Measurements from ENCODE around the gene TXLNG. TPM values are rescaled to one million over a fixed set of nuclear protein-coding genes. Genes with fewer than 3 reads are reported as not detected.

The TXLNG gene
- total RNA-seq, 1 donor from 2014 or later = 25.4 TPM

DNA sequence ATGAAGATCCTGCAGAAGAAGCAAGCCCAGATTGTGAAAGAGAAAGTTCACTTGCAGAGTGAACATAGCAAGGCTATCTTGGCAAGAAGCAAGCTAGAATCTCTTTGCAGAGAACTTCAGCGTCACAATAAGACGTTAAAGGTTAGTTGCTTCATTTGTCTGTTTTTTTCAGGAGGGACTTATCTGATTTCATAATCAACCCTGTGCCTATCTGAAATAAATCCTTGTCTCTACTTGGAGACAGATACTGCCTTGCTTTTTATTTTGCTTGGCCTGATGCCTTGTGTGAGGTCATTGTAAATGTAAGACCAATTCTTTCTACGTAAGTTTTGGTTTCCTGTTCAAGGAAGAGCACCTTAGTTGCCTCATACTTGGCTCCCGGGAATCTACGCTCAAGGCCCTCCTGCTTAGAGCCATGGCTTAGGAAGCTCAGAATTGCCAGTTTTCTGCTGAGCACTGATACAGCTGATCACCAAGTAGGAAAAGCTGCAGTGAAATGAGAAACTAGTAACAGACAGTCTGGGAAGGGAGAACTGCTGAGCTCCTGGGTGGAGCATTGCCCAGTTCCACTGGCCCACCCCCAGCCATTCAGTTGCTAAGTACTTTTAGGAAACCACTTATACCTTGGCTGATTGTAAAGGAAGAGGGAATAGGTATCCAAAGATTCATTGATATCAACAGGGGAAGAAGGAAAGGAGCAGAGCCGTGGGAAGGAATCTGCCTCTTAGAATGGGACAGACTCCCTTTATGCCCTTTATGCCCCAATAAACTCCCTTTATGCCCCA is 42.0 kb downstream of the TXLNG start:
- no peaks in the 10 kb centered on the region for H3K27me3 Mint-ChIP-seq (ENCODE audit: low read depth)
- no peak overlapping the region for H3K4me3 Mint-ChIP-seq
- H3K9me3 Mint-ChIP-seq = no peaks in the 10 kb centered on the region
- TF ChIP-seq, protein P1, sequence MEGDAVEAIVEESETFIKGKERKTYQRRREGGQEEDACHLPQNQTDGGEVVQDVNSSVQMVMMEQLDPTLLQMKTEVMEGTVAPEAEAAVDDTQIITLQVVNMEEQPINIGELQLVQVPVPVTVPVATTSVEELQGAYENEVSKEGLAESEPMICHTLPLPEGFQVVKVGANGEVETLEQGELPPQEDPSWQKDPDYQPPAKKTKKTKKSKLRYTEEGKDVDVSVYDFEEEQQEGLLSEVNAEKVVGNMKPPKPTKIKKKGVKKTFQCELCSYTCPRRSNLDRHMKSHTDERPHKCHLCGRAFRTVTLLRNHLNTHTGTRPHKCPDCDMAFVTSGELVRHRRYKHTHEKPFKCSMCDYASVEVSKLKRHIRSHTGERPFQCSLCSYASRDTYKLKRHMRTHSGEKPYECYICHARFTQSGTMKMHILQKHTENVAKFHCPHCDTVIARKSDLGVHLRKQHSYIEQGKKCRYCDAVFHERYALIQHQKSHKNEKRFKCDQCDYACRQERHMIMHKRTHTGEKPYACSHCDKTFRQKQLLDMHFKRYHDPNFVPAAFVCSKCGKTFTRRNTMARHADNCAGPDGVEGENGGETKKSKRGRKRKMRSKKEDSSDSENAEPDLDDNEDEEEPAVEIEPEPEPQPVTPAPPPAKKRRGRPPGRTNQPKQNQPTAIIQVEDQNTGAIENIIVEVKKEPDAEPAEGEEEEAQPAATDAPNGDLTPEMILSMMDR (IDR thresholded peaks at IDR 0.05; ENCODE audit: unreplicated experiment) = no peak
- peaks cover 11% of the 10 kb centered on the region for H3K36me3 Mint-ChIP-seq
- peak overlapping the region; percentile 98 for H3K27ac Mint-ChIP-seq
- peaks cover 50% of the 10 kb centered on the region for H3K4me1 Mint-ChIP-seq
- DNase-seq (ENCODE audit: low spot score in 2 of 2, unreplicated experiment in 2 of 2) = no peak

DNA sequence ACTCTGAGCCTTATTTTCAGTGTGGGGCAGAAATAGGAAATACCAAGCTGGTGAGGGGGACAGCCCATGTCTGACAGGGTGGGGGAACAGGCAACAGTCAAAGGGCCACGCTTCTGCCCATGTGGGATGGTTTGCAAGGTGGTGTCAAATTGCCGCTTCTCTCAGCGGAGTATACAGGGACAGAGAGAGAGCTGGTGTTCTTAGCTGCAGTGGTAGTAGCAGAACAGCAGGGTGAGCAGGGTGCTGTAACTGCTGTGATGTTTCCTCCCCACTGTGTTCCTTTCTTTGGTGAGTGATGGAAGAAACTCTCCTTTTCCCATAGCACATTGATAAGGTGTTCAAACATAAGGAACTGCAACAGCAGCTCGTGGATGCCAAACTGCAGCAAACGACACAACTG is 46.0 kb downstream of the TXLNG start:
- Mint-ChIP-seq H3K4me3 (no peak overlapping the region), H3K27me3 (ENCODE audit: low read depth) (no peaks in the 10 kb centered on the region), H3K9me3 (no peaks in the 10 kb centered on the region), H3K4me1 (peaks cover 74% of the 10 kb centered on the region), H3K36me3 (peaks cover 15% of the 10 kb centered on the region), H3K27ac (peak overlapping the region; percentile 76)
- TF ChIP-seq, protein P1 (IDR thresholded peaks at IDR 0.05; ENCODE audit: unreplicated experiment) = no peak
- DNase-seq (ENCODE audit: low spot score in 2 of 2, unreplicated experiment in 2 of 2) = no peak

DNA sequence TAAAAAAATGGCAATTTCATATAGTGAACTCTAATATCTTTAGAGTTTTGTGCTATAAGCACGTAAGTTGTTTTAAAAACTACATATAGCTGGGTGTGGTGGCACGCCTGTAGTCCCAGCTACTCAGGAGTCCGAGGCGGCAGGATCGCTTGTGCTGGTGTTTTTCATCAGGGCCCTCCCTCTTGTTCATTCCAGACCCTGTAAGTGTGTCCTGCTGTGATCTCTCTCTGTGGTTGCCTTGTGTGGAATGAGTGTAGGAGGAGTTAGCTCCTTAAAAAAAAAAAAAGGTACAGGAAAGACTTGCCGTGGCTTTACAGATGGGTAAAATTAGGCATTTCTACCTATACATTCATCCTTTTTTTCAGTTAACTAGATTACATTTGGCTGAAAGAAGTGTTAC is 48.5 kb downstream of the TXLNG start:
- Mint-ChIP-seq H3K36me3 (peaks cover 16% of the 10 kb centered on the region), H3K27me3 (ENCODE audit: low read depth) (no peaks in the 10 kb centered on the region), H3K27ac (peak overlapping the region; percentile 60), H3K4me3 (no peak overlapping the region), H3K9me3 (no peaks in the 10 kb centered on the region), H3K4me1 (peaks cover 73% of the 10 kb centered on the region)
- DNase-seq (ENCODE audit: low spot score in 2 of 2, unreplicated experiment in 2 of 2) = no peak
- TF ChIP-seq, protein P1 (IDR thresholded peaks at IDR 0.05; ENCODE audit: unreplicated experiment) = no peak

DNA sequence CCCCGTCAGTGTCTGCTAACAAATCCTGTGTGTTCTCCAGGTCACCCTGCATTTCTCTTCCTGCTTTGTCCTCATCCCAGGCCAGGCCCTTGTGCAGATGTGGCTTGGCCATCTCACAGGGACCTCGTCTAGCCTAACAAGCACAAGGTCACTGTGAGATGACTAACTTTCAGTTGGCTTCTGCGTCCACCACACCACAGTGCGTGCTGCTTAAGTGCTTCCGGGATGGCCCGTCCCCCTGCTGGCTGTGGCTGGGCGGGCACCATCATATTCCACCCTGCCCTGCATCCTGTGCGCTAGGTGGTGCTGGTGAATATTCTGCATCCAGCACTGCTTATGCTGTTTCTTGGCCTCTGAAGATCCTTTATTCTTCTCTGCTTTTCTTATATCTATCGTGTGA is 50.1 kb downstream of the TXLNG start:
- TF ChIP-seq, protein P1 (IDR thresholded peaks at IDR 0.05; ENCODE audit: unreplicated experiment) = peak; percentile 35
- no peak overlapping the region for H3K4me3 Mint-ChIP-seq
- peak overlapping the region; percentile 55 for H3K27ac Mint-ChIP-seq
- H3K4me1 Mint-ChIP-seq = peaks cover 82% of the 10 kb centered on the region
- DNase-seq (ENCODE audit: low spot score in 2 of 2, unreplicated experiment in 2 of 2) = no peak
- H3K27me3 Mint-ChIP-seq (ENCODE audit: low read depth) = no peaks in the 10 kb centered on the region
- peaks cover 20% of the 10 kb centered on the region for H3K36me3 Mint-ChIP-seq
- no peaks in the 10 kb centered on the region for H3K9me3 Mint-ChIP-seq

DNA sequence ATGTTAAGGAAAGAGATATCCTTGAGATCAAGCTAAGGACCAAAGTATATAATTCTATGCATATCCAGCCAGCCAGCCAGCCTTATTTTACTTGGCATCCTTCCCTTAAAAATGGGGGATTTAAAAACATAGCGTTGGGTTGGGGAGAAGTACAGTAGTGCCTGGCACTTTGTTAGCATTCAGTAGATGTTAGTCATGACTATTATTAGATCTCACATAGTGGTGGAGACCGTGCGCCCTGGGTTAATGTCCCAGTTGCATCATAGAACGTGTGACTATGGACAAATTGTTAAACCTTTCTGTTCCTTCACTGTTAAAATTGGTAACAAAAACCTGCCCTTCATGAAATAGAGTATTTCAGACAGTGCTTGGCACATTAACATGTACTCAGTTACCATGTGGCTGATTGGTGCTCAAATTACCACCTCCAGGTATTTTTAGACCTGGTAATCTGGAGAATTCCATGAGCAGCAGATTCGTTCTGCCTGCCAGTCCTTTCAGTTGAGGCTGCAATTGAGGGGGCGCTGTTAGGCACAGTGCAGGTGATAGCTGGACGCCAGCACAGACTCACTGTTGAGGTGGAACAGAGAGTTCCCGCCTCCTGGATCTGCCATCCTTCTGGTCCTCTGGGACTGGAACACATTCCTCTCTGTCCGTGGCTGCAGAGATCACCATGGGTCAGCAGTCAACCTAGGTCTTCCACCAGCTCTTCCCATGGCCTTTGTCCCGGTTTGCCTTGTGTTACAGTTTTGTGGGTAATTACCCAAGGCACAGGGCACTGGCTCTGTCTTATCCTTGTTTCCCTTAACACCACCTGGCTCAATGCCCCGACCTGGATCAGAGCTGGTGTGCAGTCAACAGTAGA is 52.2 kb downstream of the TXLNG start:
- H3K27me3 Mint-ChIP-seq (ENCODE audit: low read depth) = no peaks in the 10 kb centered on the region
- peaks cover 33% of the 10 kb centered on the region for H3K36me3 Mint-ChIP-seq
- H3K4me3 Mint-ChIP-seq = no peak overlapping the region
- H3K27ac Mint-ChIP-seq = peak overlapping the region; percentile 88
- DNase-seq (ENCODE audit: low spot score in 2 of 2, unreplicated experiment in 2 of 2) = no peak
- TF ChIP-seq, protein P1 (IDR thresholded peaks at IDR 0.05; ENCODE audit: unreplicated experiment) = no peak
- peaks cover 80% of the 10 kb centered on the region for H3K4me1 Mint-ChIP-seq
- no peaks in the 10 kb centered on the region for H3K9me3 Mint-ChIP-seq
